ENCODE measurements around the gene SNED1. TPM values are rescaled to one million over a fixed set of nuclear protein-coding genes. Genes with fewer than 3 reads are reported as not detected.

The SNED1 gene
- total RNA-seq, 1 donor from 2014 or later: 0.26 TPM

DNA sequence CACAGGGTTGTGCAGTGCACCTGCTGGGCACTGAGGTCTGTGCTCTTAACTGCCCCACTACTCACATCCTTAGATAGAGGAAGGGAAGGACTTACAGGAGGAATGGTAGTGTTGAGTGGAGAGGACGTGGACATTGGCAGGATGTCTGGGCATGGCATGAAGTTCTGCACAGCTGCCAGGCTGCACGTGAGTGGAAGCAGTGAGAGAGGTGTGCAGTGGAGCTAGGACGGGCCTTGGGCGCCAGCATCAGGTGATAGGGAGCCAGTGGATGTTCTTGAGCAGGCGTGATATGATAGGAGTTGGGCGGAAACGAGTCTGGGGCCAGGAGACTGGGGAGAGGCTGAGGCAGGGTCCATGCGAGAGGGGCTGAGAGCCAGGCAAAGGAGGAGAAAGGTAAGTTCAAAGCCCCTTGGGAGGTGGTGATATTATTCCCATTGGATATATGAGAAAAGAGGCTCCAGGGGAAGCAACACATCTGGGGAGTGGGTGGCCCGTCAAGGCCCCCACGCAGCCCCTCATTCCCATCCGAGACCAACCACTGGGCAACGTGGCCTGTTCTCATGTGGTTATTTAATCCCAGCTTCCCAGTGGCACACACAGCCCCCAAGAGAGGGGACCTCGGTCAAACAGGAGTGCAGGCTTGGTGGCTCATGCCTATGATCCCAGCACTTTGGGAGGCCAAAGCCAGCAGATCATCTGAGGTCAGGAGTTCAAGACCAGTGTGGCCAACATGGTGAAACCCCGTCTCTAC, 45.7 kb upstream of the SNED1 start:
- FAIRE-seq (no peak), DNase-seq (ENCODE audit: low read depth) (no peak)
- Histone ChIP-seq H3K27me3 (ENCODE audit: control insufficient read depth, insufficient read depth, low read length) (peaks cover 2% of the 10 kb centered on the region), H3K36me3 (ENCODE audit: control insufficient read depth, insufficient read depth, low read length) (no peaks in the 10 kb centered on the region), H3K4me3 (ENCODE audit: low read depth, low read length) (no peak overlapping the region)
- TF ChIP-seq, protein P1, sequence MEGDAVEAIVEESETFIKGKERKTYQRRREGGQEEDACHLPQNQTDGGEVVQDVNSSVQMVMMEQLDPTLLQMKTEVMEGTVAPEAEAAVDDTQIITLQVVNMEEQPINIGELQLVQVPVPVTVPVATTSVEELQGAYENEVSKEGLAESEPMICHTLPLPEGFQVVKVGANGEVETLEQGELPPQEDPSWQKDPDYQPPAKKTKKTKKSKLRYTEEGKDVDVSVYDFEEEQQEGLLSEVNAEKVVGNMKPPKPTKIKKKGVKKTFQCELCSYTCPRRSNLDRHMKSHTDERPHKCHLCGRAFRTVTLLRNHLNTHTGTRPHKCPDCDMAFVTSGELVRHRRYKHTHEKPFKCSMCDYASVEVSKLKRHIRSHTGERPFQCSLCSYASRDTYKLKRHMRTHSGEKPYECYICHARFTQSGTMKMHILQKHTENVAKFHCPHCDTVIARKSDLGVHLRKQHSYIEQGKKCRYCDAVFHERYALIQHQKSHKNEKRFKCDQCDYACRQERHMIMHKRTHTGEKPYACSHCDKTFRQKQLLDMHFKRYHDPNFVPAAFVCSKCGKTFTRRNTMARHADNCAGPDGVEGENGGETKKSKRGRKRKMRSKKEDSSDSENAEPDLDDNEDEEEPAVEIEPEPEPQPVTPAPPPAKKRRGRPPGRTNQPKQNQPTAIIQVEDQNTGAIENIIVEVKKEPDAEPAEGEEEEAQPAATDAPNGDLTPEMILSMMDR (IDR thresholded peaks at IDR 0.05; ENCODE audit: insufficient read depth, low read length, severe bottlenecking): no peak

- H3K36me3 ChIP-seq (ENCODE audit: control insufficient read depth, insufficient read depth, low read length): no peaks in the 10 kb centered on the region
- H3K4me3 ChIP-seq (ENCODE audit: low read depth, low read length): no peak overlapping the region
- DNase-seq (ENCODE audit: low read depth) (no peak), FAIRE-seq (no peak)
- TF ChIP-seq, protein P1 (IDR thresholded peaks at IDR 0.05; ENCODE audit: insufficient read depth, low read length, severe bottlenecking): no peak
- peaks cover 2% of the 10 kb centered on the region for H3K27me3 ChIP-seq (ENCODE audit: control insufficient read depth, insufficient read depth, low read length)
Observed at GRCh38 chr2:240953426-240954410, 44.7 kb upstream of the SNED1 start.

DNA sequence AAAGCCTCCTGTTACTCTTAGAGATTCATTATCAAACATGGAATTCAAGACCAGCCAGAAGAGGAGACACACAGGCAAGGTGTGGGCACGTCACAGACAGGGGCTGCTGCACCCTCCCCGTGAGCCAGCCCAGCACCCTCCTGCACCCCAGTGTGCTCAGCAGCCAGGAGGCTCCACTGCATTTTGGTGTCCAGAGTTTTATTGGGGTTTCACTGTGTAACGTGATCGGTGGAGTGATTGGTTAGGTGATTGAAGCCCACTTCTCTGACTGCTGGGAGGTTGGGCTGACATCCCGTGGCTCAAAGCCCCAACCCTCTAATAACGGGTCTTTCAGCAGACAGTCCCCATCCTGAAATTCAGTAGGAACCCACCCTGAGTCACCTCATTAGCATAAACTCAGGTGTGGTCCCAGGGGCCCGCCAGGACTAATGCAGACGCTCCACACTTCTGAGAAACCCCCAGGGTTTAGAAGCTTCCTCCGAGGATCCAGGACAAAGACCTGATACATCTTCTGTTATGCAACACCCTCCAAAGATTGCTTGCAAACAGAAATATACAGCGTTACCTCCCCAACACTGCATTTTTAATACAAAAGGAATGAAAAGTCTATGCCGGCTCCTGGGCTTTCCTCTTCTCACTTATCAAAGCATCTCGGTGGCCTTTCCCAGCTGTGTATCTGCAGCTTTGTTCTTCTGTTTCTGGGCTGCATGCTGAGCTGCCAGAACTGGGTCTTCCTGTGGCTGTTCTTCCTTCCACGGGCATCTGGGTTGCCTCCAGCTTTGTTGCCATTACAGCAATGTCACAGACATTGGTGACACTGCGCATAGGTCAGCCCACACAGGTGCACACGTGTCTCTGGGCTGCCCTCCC, 43.7 kb upstream of the SNED1 start:
- DNase-seq (ENCODE audit: low read depth) (no peak), FAIRE-seq (no peak)
- TF ChIP-seq, protein P1 (IDR thresholded peaks at IDR 0.05; ENCODE audit: insufficient read depth, low read length, severe bottlenecking): no peak
- no peak overlapping the region for H3K4me3 ChIP-seq (ENCODE audit: low read depth, low read length)
- H3K36me3 ChIP-seq (ENCODE audit: control insufficient read depth, insufficient read depth, low read length): no peaks in the 10 kb centered on the region
- peaks cover 2% of the 10 kb centered on the region for H3K27me3 ChIP-seq (ENCODE audit: control insufficient read depth, insufficient read depth, low read length)

- peaks cover 2% of the 10 kb centered on the region for H3K27me3 ChIP-seq (ENCODE audit: control insufficient read depth, insufficient read depth, low read length)
- TF ChIP-seq, protein P1 (IDR thresholded peaks at IDR 0.05; ENCODE audit: insufficient read depth, low read length, severe bottlenecking): no peak
- no peaks in the 10 kb centered on the region for H3K36me3 ChIP-seq (ENCODE audit: control insufficient read depth, insufficient read depth, low read length)
- H3K4me3 ChIP-seq (ENCODE audit: low read depth, low read length): no peak overlapping the region
- DNase-seq (ENCODE audit: low read depth) (no peak), FAIRE-seq (peak; percentile 64)
Observed at GRCh38 chr2:240955306-240956170, 42.9 kb upstream of the SNED1 start.
